Liver (tissue), 9 donors: ENCODE results near the gene RANGAP1. TPM values are rescaled to one million over a fixed set of nuclear protein-coding genes. Genes with fewer than 3 reads are reported as not detected.
A peak's percentile ranks its signal among the peaks of the same experiment; 100 is the strongest.

Source experiments
- DNase-seq: peaks from one replicate; pipeline ENCODE4 v3.0.0-alpha.2; 2017; ENCODE audit warnings: low spot score
- H3K27ac ChIP-seq, 2 donors: one replicate each; pipeline ENCODE4 v1.7.0; 2013; ENCODE audit warnings: inconsistent platforms in 2 of 2, low read length in 2 of 2, control low read depth in 1 of 2, low read depth in 1 of 2, mild to moderate bottlenecking in 1 of 2
- H3K27me3 ChIP-seq, 4 donors: one replicate each; pipeline versions ENCODE4 v1.6.1 to v1.7.0; 2013; ENCODE audit warnings: low read length in 3 of 4, inconsistent platforms in 1 of 4, mild to moderate bottlenecking in 1 of 4, moderate library complexity in 1 of 4; ENCODE audit not compliant: control insufficient read depth in 4 of 4, insufficient read depth in 4 of 4
- H3K36me3 ChIP-seq, 4 donors: one replicate each; pipeline versions ENCODE4 v1.6.1 to v1.7.0; 2013; ENCODE audit warnings: low read length in 3 of 4, mild to moderate bottlenecking in 3 of 4, low read depth in 1 of 4, moderate library complexity in 1 of 4; ENCODE audit not compliant: control insufficient read depth in 4 of 4, insufficient read depth in 3 of 4
- H3K4me1 ChIP-seq, 4 donors: one replicate each; pipeline versions ENCODE4 v1.6.1 to v1.7.0; 2013; ENCODE audit warnings: low read length in 3 of 4, mild to moderate bottlenecking in 3 of 4, moderate library complexity in 1 of 4; ENCODE audit not compliant: control insufficient read depth in 4 of 4, insufficient read depth in 4 of 4
- H3K4me3 ChIP-seq, 3 donors: one replicate each; pipeline versions ENCODE4 v1.6.1 to v1.7.0; 2013; ENCODE audit warnings: low read length in 3 of 3, control low read depth in 1 of 3, low read depth in 1 of 3, mild to moderate bottlenecking in 1 of 3
- H3K9ac ChIP-seq, 2 donors: one replicate each; pipeline ENCODE4 v1.7.0; 2013; ENCODE audit warnings: low read length in 2 of 2, mild to moderate bottlenecking in 2 of 2, moderate library complexity in 2 of 2, control low read depth in 1 of 2, low read depth in 1 of 2
- H3K9me3 ChIP-seq, 4 donors: one replicate each; pipeline versions ENCODE4 v1.6.1 to v1.7.0; 2013; ENCODE audit warnings: low read length in 3 of 4; ENCODE audit not compliant: control insufficient read depth in 4 of 4
- ATF3 ChIP-seq: IDR thresholded peaks from 2 replicates; pipeline ENCODE4 v1.6.1; 2016; ENCODE audit warnings: antibody characterized with exemption
- CTCF ChIP-seq: fragments of 150-350 bp; IDR thresholded peaks from 2 replicates; pipeline ENCODE4 v1.5.1; 2017; ENCODE audit warnings: improper control_type of control experiment, low read depth, low read length; ENCODE audit not compliant: missing input control
- EGR1 ChIP-seq, 2 donors: IDR thresholded peaks; 2 replicates each; pipeline ENCODE4 v1.6.1; 2016 to 2018; ENCODE audit warnings: antibody characterized with exemption in 2 of 2, low read depth in 2 of 2
- FOXA1 ChIP-seq: IDR thresholded peaks from 2 replicates; pipeline ENCODE4 v1.6.1; 2016; ENCODE audit warnings: antibody characterized with exemption
- FOXA2 ChIP-seq: IDR thresholded peaks from 2 replicates; pipeline ENCODE4 v1.6.1; 2016; ENCODE audit warnings: antibody characterized with exemption
- GABPA ChIP-seq, 2 donors: IDR thresholded peaks in 1 of 2; conservative IDR thresholded peaks in 1 of 2; 2 replicates each; pipeline ENCODE4 v1.6.1; 2016; ENCODE audit warnings: antibody characterized with exemption in 2 of 2, mild to moderate bottlenecking in 1 of 2, moderate library complexity in 1 of 2
- HNF4A ChIP-seq, 2 donors: conservative IDR thresholded peaks; 2 replicates each; pipeline ENCODE4 v1.6.1; 2016; ENCODE audit warnings: antibody characterized with exemption in 2 of 2, mild to moderate bottlenecking in 2 of 2
- HNF4G ChIP-seq: IDR thresholded peaks from 2 replicates; pipeline ENCODE4 v1.6.1; 2016; ENCODE audit warnings: antibody characterized with exemption
- JUND ChIP-seq, 2 donors: IDR thresholded peaks; 2 replicates each; pipeline ENCODE4 v1.6.1; 2016; ENCODE audit warnings: antibody characterized with exemption in 2 of 2
- MAX ChIP-seq: IDR thresholded peaks from 2 replicates; pipeline ENCODE4 v1.6.1; 2016; ENCODE audit warnings: antibody characterized with exemption
- NR2F2 ChIP-seq: IDR thresholded peaks from 2 replicates; pipeline ENCODE4 v1.6.1; 2016; ENCODE audit warnings: antibody characterized with exemption
- RAD21 ChIP-seq, 2 donors: IDR thresholded peaks; 2 replicates each; pipeline ENCODE4 v1.6.1; 2016; ENCODE audit warnings: antibody characterized with exemption in 2 of 2, mild to moderate bottlenecking in 2 of 2
- REST ChIP-seq: IDR thresholded peaks from 2 replicates; pipeline ENCODE4 v1.6.1; 2016; ENCODE audit warnings: antibody characterized with exemption, mild to moderate bottlenecking
- RXRA ChIP-seq, 2 donors: IDR thresholded peaks; 2 replicates each; pipeline ENCODE4 v1.6.1; 2017 to 2018; ENCODE audit warnings: antibody characterized with exemption in 2 of 2, mild to moderate bottlenecking in 1 of 2
- SP1 ChIP-seq: IDR thresholded peaks from 2 replicates; pipeline ENCODE4 v1.6.1; 2018; ENCODE audit warnings: antibody characterized with exemption, mild to moderate bottlenecking
- YY1 ChIP-seq: IDR thresholded peaks from 2 replicates; pipeline ENCODE4 v1.6.1; 2016; ENCODE audit warnings: antibody characterized with exemption, mild to moderate bottlenecking
- ZBTB33 ChIP-seq: IDR thresholded peaks from 2 replicates; pipeline ENCODE4 v1.6.1; 2016; ENCODE audit warnings: antibody characterized with exemption
- WGBS: extraction: QIAGEN DNeasy Blood & Tissue Kit; methylation state at CpG from one replicate; pipeline ENCODE4 v1.1.7; 2013; 5-methylcytosine and 5-hydroxymethylcytosine counted together
- polyA plus RNA-seq, 2 donors: library from polyadenylated mRNA; stranded (reverse) in 1 of 2; unstranded in 1 of 2; fragments of 200-250 nt in 1 of 2; fragments of >200 nt in 1 of 2; fragmentation: Nextera tagmentation in 1 of 2; extraction: Ambion mirVana in 1 of 2; gene quantifications; one replicate each; pipeline versions ENCODE4 v1.2.1 to v1.2.3, GENCODE V29; 2013 to 2015
- total RNA-seq, 2 donors: library from RNA; depleted of rRNA; stranded (reverse); fragments of >200 nt; gene quantifications; one replicate each; pipeline ENCODE4 v1.2.3, GENCODE V29; 2014
- donor health status: healthy.
- donor health status: healthy.
- donor health status: healthy.
- donor health status: healthy.
- donor health status: healthy.

RANGAP1 gene
- total and polyA plus RNA-seq, 4 donors, result 12.0 to 40.3 (median 33.3) TPM

GRCh38 chr22:41308054-41308453, 22.1 kb upstream of the RANGAP1 start:
- no peak for TF ChIP-seq SP1
- TF ChIP-seq HNF4G, result no peak
- no peak for TF ChIP-seq RXRA (IDR thresholded peaks at IDR 0.05)
- TF ChIP-seq FOXA1, result no peak
- TF ChIP-seq NR2F2, result no peak
- no peak for TF ChIP-seq CTCF
- no peak for TF ChIP-seq JUND (IDR thresholded peaks at IDR 0.05)
- TF ChIP-seq ATF3, result no peak
- TF ChIP-seq EGR1 (IDR thresholded peaks at IDR 0.05; ENCODE audit: low read depth in 2 of 2), result no peak
- TF ChIP-seq HNF4A (conservative IDR thresholded peaks at IDR 0.05), result no peak
- TF ChIP-seq REST, result no peak
- DNase-seq, result no peak
- Histone ChIP-seq H3K27ac (peak overlapping the region; percentile 83 to 93), H3K9me3 (no peaks in the 10 kb centered on the region), H3K9ac (peak overlapping the region in 1 of 2 donors; percentile 82), H3K4me3 (no peak overlapping the region), H3K36me3 (peaks cover 0 to 2% (median under 1%) of the 10 kb centered on the region in 4 donors), H3K27me3 (no peaks in the 10 kb centered on the region), H3K4me1 (peaks cover 8 to 35% (median 28%) of the 10 kb centered on the region in 4 donors)
- 56% methylated on average over 3 of the region's 3 CpGs for WGBS

- Histone ChIP-seq H3K36me3 (peaks cover 0 to 2% (median 0%) of the 10 kb centered on the region in 4 donors), H3K27me3 (no peaks in the 10 kb centered on the region), H3K9ac (no peak overlapping the region), H3K9me3 (no peaks in the 10 kb centered on the region), H3K27ac (peak overlapping the region; percentile 22 to 72), H3K4me1 (peaks cover 8 to 43% (median 34%) of the 10 kb centered on the region in 4 donors), H3K4me3 (no peak overlapping the region)
- WGBS, result 89% methylated on average over 4 of the region's 4 CpGs
- no peak for DNase-seq
- TF ChIP-seq JUND (IDR thresholded peaks at IDR 0.05) (no peak), HNF4G (no peak), RXRA (IDR thresholded peaks at IDR 0.05) (no peak), SP1 (no peak), RAD21 (IDR thresholded peaks at IDR 0.05) (no peak), CTCF (no peak), YY1 (no peak), FOXA1 (no peak), REST (no peak), MAX (no peak), NR2F2 (no peak), ZBTB33 (no peak), EGR1 (IDR thresholded peaks at IDR 0.05; ENCODE audit: low read depth in 2 of 2) (no peak), GABPA (IDR thresholded peaks at IDR 0.05 in 1 of 2, conservative IDR thresholded peaks at IDR 0.05 in 1 of 2) (no peak), ATF3 (no peak), FOXA2 (no peak)
These were observed 19.7 kb upstream of the RANGAP1 start for GRCh38 chr22:41305646-41306045.
